Omental fat pad (tissue), 4 donors: ENCODE data around the gene NAP1L4. TPM values are rescaled to one million over a fixed set of nuclear protein-coding genes. Genes with fewer than 3 reads are reported as not detected.

Experiments
- ATAC-seq: fragments of 150-250 bp; one replicate; pipeline ENCODE4 v1.9.1; 2016; ENCODE audit warnings: mild to moderate bottlenecking, moderate library complexity; ENCODE audit not compliant: low FRiP score
- DNase-seq: peaks from one replicate; pipeline ENCODE4 v3.0.0-alpha.2; 2019; ENCODE audit warnings: low spot score
- total RNA-seq, 4 donors: library from RNA; depleted of rRNA; stranded (reverse); fragments of >200 nt; gene quantifications; one replicate each; pipeline ENCODE4 v1.1.0, GENCODE V29; 2016
- TF ChIP-seq, protein P1 (sequence below), 3 donors: fragments of 450-650 bp; IDR thresholded peaks; one replicate each; pipeline ENCODE4 v1.5.1; 2016 to 2017; ENCODE audit warnings: antibody characterized with exemption in 3 of 3, mild to moderate bottlenecking in 3 of 3, moderate library complexity in 2 of 3

The NAP1L4 gene
- total RNA-seq, 4 donors from 2014 or later: 58.2 to 90.0 (median 82.2) TPM

GRCh38 chr11:3020011-3020410 is 27.9 kb upstream of the NAP1L4 start:
- DNase-seq (no peak), ATAC-seq (no peak)
- TF ChIP-seq, protein P1, sequence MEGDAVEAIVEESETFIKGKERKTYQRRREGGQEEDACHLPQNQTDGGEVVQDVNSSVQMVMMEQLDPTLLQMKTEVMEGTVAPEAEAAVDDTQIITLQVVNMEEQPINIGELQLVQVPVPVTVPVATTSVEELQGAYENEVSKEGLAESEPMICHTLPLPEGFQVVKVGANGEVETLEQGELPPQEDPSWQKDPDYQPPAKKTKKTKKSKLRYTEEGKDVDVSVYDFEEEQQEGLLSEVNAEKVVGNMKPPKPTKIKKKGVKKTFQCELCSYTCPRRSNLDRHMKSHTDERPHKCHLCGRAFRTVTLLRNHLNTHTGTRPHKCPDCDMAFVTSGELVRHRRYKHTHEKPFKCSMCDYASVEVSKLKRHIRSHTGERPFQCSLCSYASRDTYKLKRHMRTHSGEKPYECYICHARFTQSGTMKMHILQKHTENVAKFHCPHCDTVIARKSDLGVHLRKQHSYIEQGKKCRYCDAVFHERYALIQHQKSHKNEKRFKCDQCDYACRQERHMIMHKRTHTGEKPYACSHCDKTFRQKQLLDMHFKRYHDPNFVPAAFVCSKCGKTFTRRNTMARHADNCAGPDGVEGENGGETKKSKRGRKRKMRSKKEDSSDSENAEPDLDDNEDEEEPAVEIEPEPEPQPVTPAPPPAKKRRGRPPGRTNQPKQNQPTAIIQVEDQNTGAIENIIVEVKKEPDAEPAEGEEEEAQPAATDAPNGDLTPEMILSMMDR (IDR thresholded peaks at IDR 0.05): no peak

- DNase-seq (no peak), ATAC-seq (no peak)
- TF ChIP-seq, protein P1 (IDR thresholded peaks at IDR 0.05): no peak
These were observed 26.5 kb upstream of the NAP1L4 start for GRCh38 chr11:3018596-3018995.

DNA sequence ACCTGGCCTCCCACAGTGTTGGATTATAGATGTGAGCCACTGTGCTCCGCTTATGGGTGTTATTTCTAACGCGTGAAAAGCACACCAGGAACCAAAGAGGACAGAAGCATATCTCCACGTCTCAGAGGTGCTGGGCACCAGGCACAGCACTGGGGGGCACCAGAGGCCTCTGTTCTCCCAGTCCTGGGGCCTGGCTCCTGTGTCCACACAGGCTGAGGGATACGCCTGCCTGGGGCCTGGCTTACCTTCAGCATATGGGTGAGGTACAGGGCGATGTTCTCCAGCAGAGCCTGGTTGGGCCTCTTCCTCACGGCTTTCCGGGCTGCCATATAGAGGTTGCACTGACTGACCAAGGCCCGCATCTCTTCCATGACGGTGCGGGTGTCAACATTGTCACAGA is 24.7 kb upstream of the NAP1L4 start:
- no peak for ATAC-seq
- no peak for DNase-seq
- TF ChIP-seq, protein P1 (IDR thresholded peaks at IDR 0.05): no peak

- ATAC-seq (no peak), DNase-seq (no peak)
- TF ChIP-seq, protein P1 (IDR thresholded peaks at IDR 0.05): no peak
These were observed 23.7 kb upstream of the NAP1L4 start for GRCh38 chr11:3015796-3016195.

DNA sequence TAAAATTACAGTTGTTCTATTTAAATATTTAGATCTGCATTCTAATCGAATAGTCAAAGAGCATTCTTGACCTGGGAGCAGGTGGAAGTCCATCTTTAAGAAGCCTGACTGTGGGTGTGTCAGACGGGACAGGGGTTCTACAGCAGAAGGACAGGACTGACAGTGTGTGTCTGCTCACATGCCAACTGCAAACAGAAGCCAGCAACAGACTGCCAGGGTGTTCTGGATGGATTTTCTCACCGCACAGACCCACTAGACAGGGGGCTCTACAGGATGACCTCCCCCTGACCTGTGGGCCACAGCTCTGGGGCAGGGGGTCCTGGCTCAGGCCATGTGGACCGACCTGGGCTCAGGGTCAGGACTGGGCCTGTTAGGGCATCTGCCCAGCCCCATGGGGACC is 22.8 kb upstream of the NAP1L4 start:
- no peak for DNase-seq
- TF ChIP-seq, protein P1 (IDR thresholded peaks at IDR 0.05): no peak
- no peak for ATAC-seq

GRCh38 chr11:3014057-3014938 is 22.2 kb upstream of the NAP1L4 start:
- no peak for ATAC-seq
- TF ChIP-seq, protein P1 (IDR thresholded peaks at IDR 0.05): no peak
- DNase-seq: no peak
